Astrocyte of the cerebellum (primary cell): ENCODE results near the gene HHIPL2.

Source experiments
- DNase-seq: peaks from one replicate; pipeline ENCODE4 v3.0.0-alpha.2; 2011; ENCODE audit warnings: low read depth
- H3K4me3 ChIP-seq: 2 replicates; pipeline ENCODE4 v1.5.1; 2011; ENCODE audit warnings: mild to moderate bottlenecking, low read depth, low read length, moderate library complexity
- in situ Hi-C: cut with HindIII; loops from 2 replicates; pipeline ENCODE4 v1.10.0; 2017; ENCODE audit warnings: low sequenced_read_pairs
- TF ChIP-seq, protein P1 (sequence below): IDR thresholded peaks from 2 replicates; pipeline ENCODE4 v1.5.1; 2012; ENCODE audit warnings: low read length, low read depth, moderate library complexity, mild to moderate bottlenecking; ENCODE audit errors: missing control alignments

The HHIPL2 gene

GRCh38 chr1:222547944-222548671 is at the start of gene HHIPL2:
Gene HHIPL2, minus strand, starts transcription at chr1:222548104. Its CDS starts 60 bp downstream, at chr1:222548044.
- no peak for DNase-seq
- TF ChIP-seq, protein P1, sequence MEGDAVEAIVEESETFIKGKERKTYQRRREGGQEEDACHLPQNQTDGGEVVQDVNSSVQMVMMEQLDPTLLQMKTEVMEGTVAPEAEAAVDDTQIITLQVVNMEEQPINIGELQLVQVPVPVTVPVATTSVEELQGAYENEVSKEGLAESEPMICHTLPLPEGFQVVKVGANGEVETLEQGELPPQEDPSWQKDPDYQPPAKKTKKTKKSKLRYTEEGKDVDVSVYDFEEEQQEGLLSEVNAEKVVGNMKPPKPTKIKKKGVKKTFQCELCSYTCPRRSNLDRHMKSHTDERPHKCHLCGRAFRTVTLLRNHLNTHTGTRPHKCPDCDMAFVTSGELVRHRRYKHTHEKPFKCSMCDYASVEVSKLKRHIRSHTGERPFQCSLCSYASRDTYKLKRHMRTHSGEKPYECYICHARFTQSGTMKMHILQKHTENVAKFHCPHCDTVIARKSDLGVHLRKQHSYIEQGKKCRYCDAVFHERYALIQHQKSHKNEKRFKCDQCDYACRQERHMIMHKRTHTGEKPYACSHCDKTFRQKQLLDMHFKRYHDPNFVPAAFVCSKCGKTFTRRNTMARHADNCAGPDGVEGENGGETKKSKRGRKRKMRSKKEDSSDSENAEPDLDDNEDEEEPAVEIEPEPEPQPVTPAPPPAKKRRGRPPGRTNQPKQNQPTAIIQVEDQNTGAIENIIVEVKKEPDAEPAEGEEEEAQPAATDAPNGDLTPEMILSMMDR: no peak
- in situ Hi-C loops: no loop called here
- no peak within 1 kb of the TSS for H3K4me3 ChIP-seq

DNA sequence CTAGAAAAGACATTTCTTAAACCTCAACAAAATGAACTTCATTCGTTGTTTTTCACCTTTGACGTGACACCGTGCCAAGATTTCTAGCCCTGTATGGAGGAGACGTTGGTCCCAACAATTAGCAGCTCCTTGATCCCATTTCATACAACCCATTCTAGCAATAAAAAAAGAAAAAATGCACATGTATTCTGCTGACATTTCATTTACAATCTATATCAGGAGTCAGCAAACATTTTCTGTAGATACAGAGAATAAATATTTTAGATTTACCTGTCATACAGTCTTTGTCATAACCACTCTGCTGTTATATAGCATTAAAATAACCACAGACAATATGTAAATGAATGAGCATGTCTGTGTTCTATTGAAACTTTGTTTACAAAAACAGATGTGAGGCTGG is 48.8 kb upstream of the HHIPL2 start:
- in situ Hi-C loops: no loop called here
- TF ChIP-seq, protein P1: no peak
- H3K4me3 ChIP-seq: no peak overlapping the region
- no peak for DNase-seq

GRCh38 chr1:222594789-222595188 is 46.9 kb upstream of the HHIPL2 start:
- no peak for DNase-seq
- TF ChIP-seq, protein P1: no peak
- in situ Hi-C loops: no loop called here
- H3K4me3 ChIP-seq: no peak overlapping the region

- TF ChIP-seq, protein P1: no peak
- H3K4me3 ChIP-seq: no peak overlapping the region
- in situ Hi-C loops: no loop called here
- DNase-seq: no peak
These were observed 44.3 kb upstream of the HHIPL2 start for GRCh38 chr1:222592171-222592570.

GRCh38 chr1:222589462-222590302 is 41.8 kb upstream of the HHIPL2 start, which contains the start of gene TAF1A:
Gene TAF1A, minus strand, starts transcription at chr1:222589933.
- in situ Hi-C loops: no loop called here
- TF ChIP-seq, protein P1: no peak
- peak within 1 kb of the TSS; percentile 76 for H3K4me3 ChIP-seq
- peak; percentile 42 for DNase-seq

- DNase-seq: no peak
- no peak overlapping the region for H3K4me3 ChIP-seq
- TF ChIP-seq, protein P1: no peak
- in situ Hi-C loops: no loop called here
These were observed 40.2 kb upstream of the HHIPL2 start for GRCh38 chr1:222588135-222588534.
